Hepatocyte (in vitro differentiated cells): ENCODE data around the gene PPA1. TPM values are rescaled to one million over a fixed set of nuclear protein-coding genes. Genes with fewer than 3 reads are reported as not detected.

Experiments used
- DNase-seq: peaks from one replicate; pipeline ENCODE4 v3.0.0-alpha.2; 2016; ENCODE audit warnings: low spot score
- H2AFZ ChIP-seq: fragments of 200-600 bp; sonication (generic); 2 replicates; pipeline ENCODE4 v1.6.0; 2016; ENCODE audit warnings: antibody characterized with exemption, mild to moderate bottlenecking
- H3K27ac ChIP-seq: fragments of 200-600 bp; sonication (generic); 2 replicates; pipeline ENCODE4 v1.5.1; 2016; ENCODE audit warnings: mild to moderate bottlenecking
- H3K27me3 ChIP-seq: fragments of 200-600 bp; sonication (generic); 2 replicates; pipeline ENCODE4 v1.6.1; 2016
- H3K36me3 ChIP-seq: fragments of 200-600 bp; sonication (generic); replicated peaks from 2 replicates; pipeline ENCODE4 v1.5.1; 2016; ENCODE audit warnings: low read depth; ENCODE audit not compliant: insufficient read depth
- H3K4me1 ChIP-seq: fragments of 200-600 bp; sonication (generic); 2 replicates; pipeline ENCODE4 v1.5.1; 2016; ENCODE audit warnings: mild to moderate bottlenecking, moderate library complexity; ENCODE audit not compliant: insufficient read depth
- H3K4me2 ChIP-seq: fragments of 200-600 bp; sonication (generic); 2 replicates; pipeline ENCODE4 v1.6.0; 2016
- H3K4me3 ChIP-seq: fragments of 200-600 bp; sonication (generic); 2 replicates; pipeline ENCODE4 v1.5.1; 2016; ENCODE audit warnings: mild to moderate bottlenecking
- H3K79me2 ChIP-seq: fragments of 200-600 bp; sonication (generic); 2 replicates; pipeline ENCODE4 v1.6.0; 2017; ENCODE audit warnings: mild to moderate bottlenecking
- H3K9me2 ChIP-seq: fragments of 200-600 bp; sonication (generic); replicated peaks from 2 replicates; pipeline ENCODE4 v1.6.0; 2017; ENCODE audit warnings: mild to moderate bottlenecking; ENCODE audit not compliant: insufficient read depth
- H3K9me3 ChIP-seq: fragments of 200-600 bp; sonication (generic); 2 replicates; pipeline ENCODE4 v1.5.1; 2016; ENCODE audit warnings: low read depth, mild to moderate bottlenecking
- H4K20me1 ChIP-seq: fragments of 200-600 bp; sonication (generic); 2 replicates; pipeline ENCODE4 v1.6.0; 2016; ENCODE audit warnings: mild to moderate bottlenecking; ENCODE audit not compliant: insufficient read depth, poor library complexity, severe bottlenecking
- CTCF ChIP-seq: fragments of 200-600 bp; sonication (generic); IDR thresholded peaks from 2 replicates; pipeline ENCODE4 v1.5.1; 2016; ENCODE audit warnings: antibody characterized with exemption, mild to moderate bottlenecking; ENCODE audit not compliant: poor library complexity
- EZH2 ChIP-seq: fragments of 200-600 bp; sonication (generic); IDR thresholded peaks from 2 replicates; pipeline ENCODE4 v1.6.1; 2016; ENCODE audit warnings: antibody characterized with exemption, mild to moderate bottlenecking, borderline replicate concordance
- EZH2phosphoT487 ChIP-seq: fragments of 200-600 bp; sonication (generic); IDR thresholded peaks from one replicate; pipeline ENCODE4 v1.6.1; 2018; ENCODE audit warnings: antibody characterized with exemption, mild to moderate bottlenecking, low read depth, moderate library complexity; ENCODE audit not compliant: unreplicated experiment, severe bottlenecking
- WGBS: methylation state at CpG from one replicate; pipeline ENCODE4 v1.1.6; 2016; ENCODE audit warnings: low lambda C conversion rate; ENCODE audit errors: missing lambda C conversion rate; 5-methylcytosine and 5-hydroxymethylcytosine counted together
- polyA plus RNA-seq: library from polyadenylated mRNA; unstranded; fragments of >200 nt; fragmentation: Nextera tagmentation; extraction: Ambion mirVana; gene quantifications from 2 replicates; pipeline ENCODE4 v1.2.1, GENCODE V29; 2016
- total RNA-seq: library from RNA; depleted of rRNA; stranded (reverse); fragments of >200 nt; gene quantifications from 2 replicates; pipeline ENCODE4 v1.2.3, GENCODE V29; 2014

PPA1 gene
- total RNA-seq (156 and 175 TPM in 2 replicates), polyA plus RNA-seq (106 and 131 TPM in 2 replicates)

DNA sequence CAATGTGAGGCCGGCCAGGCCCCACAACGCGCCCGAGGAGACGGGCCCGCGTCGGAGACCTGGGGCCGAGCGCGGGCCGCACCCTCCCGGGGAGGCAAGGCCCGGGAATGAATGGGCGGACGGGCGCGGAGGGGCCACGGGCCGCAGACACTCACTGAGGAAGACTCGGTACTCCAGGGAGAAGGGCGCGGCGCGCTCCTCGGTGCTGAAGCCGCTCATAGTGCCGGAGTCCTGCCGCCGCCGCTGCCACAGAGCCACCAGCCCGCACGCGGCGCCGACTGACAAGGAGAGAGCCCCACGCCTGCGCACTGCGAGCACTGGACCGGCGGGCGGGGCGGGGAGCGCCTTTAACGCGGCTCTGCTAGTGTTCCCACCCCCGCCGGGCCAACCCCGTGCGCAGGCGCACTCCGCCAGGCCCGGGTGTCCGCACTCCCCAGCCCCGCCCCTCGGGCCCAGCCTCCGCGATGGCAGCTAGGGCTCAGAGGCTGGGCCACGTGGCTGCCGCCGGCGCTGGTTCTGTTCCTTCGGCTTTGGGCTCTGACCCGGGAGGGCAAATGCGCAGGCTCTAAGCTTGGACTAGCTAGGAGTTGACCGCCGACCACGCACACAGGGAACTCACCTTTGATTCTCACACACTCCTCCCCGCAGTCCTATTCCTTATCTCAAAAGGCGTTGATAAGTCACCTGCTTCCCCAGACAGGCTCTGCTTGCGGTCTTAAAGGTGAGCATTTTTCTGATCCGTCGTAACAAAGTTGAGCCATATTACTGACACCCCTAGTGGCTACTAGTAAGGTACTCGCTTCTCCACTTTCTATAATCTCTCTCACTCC lies at the start of gene PPA1:
Gene PPA1 (minus strand): TSS at position 321 of the 830 bp plus-strand sequence. CDS start 102 bp downstream, at position 219.
- no peak for TF ChIP-seq EZH2
- TF ChIP-seq CTCF: peak; percentile 24
- peak; percentile 99 for DNase-seq
- Histone ChIP-seq H3K27me3 (no peaks in the 10 kb centered on the region), H3K4me2 (peak within 1 kb of the TSS; percentile 97), H2AFZ (peak within 1 kb of the TSS; percentile 79), H3K4me3 (peak within 1 kb of the TSS; percentile 92), H3K36me3 (no peaks in the 10 kb centered on the region), H3K4me1 (peaks cover 12% of the 10 kb centered on the region), H4K20me1 (no peaks in the 10 kb centered on the region), H3K79me2 (peaks cover 46% of the 10 kb centered on the region), H3K9me3 (no peaks in the 10 kb centered on the region), H3K27ac (peak within 1 kb of the TSS; percentile 90), H3K9me2 (no peaks in the 10 kb centered on the region)
- WGBS: under 1% methylated on average over 27 of the region's 74 CpGs

DNA sequence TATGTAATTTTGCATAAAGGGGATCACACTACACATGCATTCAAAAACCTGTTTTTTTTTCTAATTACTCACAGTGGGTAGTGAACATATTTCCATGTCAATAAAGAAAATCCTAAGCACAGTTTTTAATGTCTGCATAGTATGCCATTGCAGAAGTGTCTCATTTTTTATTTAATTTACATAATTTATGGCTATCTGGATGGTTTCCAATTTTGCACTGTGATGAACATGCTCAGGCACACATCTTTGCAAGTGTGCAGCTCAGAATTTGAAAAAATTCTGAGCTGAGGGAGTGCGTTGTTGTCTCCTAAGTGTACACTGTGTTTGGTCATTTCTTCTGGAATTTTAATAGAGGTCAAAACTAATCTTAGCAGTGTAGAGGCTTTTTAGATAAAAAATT lies 48.4 kb upstream of the PPA1 start:
- Histone ChIP-seq H3K27me3 (peaks cover 60% of the 10 kb centered on the region), H3K4me3 (no peak overlapping the region), H3K27ac (no peak overlapping the region), H3K36me3 (no peaks in the 10 kb centered on the region), H3K4me1 (peaks cover 4% of the 10 kb centered on the region), H4K20me1 (no peaks in the 10 kb centered on the region), H2AFZ (no peak overlapping the region), H3K9me2 (no peaks in the 10 kb centered on the region), H3K4me2 (no peak overlapping the region), H3K79me2 (no peaks in the 10 kb centered on the region), H3K9me3 (no peaks in the 10 kb centered on the region)
- TF ChIP-seq CTCF (no peak), EZH2phosphoT487 (no peak), EZH2 (no peak)
- WGBS: 79% methylated on average over 1 of the region's 1 CpG
- DNase-seq: no peak

DNA sequence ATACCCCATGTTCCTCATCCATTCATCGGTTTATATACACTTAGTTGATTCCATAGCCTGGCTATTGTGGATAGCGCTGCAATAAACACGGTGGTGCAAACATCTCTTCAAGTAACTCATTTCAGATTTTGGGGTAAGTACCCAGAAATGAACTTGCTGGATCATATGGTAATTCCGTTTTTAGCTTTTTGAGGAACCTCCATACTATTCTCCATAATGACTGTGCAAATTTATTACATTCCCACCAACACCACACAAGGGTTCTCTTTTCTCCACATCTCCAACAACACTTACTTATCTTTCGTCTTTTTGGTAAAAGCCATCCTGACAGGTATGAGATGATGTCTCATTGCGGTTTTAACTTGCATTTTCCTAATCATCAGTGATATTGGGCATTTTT lies 46.9 kb upstream of the PPA1 start:
- peaks cover 4% of the 10 kb centered on the region for H3K4me1 ChIP-seq
- 95% methylated on average over 6 of the region's 6 CpGs for WGBS
- no peak for TF ChIP-seq CTCF
- TF ChIP-seq EZH2: no peak
- no peak for TF ChIP-seq EZH2phosphoT487
- H3K27ac ChIP-seq: no peak overlapping the region
- H3K9me2 ChIP-seq: no peaks in the 10 kb centered on the region
- peaks cover 52% of the 10 kb centered on the region for H3K27me3 ChIP-seq
- H2AFZ ChIP-seq: no peak overlapping the region
- no peak overlapping the region for H3K4me2 ChIP-seq
- no peaks in the 10 kb centered on the region for H3K9me3 ChIP-seq
- no peak for DNase-seq
- no peaks in the 10 kb centered on the region for H4K20me1 ChIP-seq
- H3K79me2 ChIP-seq: no peaks in the 10 kb centered on the region
- H3K4me3 ChIP-seq: no peak overlapping the region
- no peaks in the 10 kb centered on the region for H3K36me3 ChIP-seq
